ENCODE results near the gene CSMD2. TPM values are rescaled to one million over a fixed set of nuclear protein-coding genes. Genes with fewer than 3 reads are reported as not detected.
"Not testable (repeated sequence)": the region's sequence is repeated elsewhere in the genome, so short reads cannot be mapped to it uniquely, and the experiment has no call there.

Gene CSMD2
- 0.08 TPM for total RNA-seq

GRCh38 chr1:34164771-34165391, at the start of gene CSMD2:
Gene CSMD2, minus strand, starts transcription at chr1:34165230. Its CDS starts 133 bp downstream, at chr1:34165097.
- ATAC-seq: no peak

DNA sequence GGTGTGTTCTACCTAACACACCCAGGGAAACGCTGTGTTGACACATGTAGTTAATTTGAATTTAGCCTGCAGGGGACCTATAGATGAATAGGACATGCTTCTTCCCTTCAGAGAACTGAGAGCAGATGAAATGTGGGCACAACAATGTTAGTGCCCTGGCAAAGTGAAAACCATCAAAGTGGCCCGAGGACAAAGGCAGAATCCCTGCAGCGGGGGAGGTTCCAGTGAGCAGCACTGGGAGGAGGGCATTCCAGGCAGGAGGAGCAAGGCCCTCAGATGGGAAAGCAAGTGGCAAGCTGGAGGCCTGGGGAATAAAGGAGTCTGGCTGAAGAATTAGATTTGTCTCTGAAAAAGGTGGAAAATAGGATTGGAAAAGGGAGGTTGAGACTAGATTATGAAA, 48.9 kb upstream of the CSMD2 start:
- ATAC-seq: no peak

DNA sequence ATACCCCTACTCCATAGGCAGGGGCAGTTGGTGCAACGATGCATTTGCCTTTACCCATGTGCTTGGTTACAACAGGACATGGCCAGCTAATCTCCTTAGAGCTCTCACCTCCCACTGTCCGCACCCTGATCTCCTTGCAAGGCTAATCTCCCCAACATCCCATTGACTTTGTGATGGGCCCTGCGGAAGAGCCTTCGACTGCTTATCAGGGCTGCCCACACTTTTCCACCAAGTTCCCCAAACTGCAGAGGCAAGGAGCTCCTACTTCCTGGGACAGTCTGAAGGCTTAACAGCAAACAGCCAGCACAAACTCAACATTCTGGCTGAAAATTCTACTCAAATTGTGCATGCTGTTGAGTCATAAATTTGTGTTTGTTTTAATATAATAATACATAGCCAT, 47.6 kb upstream of the CSMD2 start:
- ATAC-seq: no peak

DNA sequence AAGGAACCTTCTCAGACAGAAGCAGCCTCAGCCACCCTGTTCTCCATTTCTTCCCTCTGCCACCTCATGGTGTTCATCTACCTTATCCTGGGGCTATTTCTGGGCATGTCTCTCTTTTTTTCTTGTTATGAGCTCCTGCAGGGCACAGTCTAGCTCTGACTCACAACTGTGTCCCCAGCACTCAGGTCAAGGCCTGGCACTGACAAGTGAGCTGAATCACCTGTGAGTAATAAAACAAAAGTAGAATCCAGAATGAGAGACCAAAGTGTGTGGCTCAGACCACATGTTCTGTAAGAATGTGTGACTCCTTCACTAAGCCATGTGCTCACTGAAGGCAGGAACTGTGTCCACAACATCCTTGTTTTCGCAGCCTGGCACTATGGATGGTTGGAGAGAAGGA, 34.9 kb upstream of the CSMD2 start:
- peak; percentile 89 for ATAC-seq

DNA sequence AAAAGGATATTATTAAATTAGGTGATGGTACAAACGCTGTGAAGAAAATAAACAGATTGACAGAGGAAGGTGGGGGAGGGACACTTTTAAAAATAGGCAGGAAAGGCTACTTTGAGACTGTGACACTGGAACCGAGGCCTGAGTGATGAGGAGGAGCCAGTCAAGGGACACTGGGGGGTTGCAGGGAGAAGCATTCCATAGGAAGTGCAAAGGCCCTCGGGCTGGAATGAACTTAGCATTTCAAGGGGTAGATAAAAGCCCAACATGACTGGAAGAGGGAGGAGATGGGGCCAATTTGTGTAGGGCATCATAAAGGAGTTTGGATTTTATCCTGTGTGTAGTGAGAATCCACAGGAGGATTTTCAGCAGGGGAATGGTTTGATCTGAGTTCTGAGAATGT, 27.6 kb upstream of the CSMD2 start:
- ATAC-seq: no peak

DNA sequence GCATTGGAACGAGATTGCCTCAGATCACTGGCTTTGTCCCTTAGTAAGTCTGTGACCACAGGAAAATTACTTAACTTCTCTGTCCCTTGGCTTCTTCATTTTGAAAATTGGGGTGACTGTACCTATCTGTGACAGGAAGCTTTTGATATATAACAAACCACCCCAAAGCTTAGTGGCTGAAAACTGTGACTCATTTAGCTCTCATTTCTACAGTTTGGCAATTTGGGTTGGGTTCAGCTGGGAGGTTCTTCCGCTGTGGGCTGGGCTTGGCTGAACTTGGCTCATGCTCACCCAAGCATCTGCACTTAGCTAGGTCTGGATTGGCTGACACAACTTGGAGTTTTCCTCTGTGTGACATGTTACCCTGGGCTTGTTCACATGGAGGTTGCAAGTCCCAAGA, 25.7 kb upstream of the CSMD2 start:
- no peak for ATAC-seq

DNA sequence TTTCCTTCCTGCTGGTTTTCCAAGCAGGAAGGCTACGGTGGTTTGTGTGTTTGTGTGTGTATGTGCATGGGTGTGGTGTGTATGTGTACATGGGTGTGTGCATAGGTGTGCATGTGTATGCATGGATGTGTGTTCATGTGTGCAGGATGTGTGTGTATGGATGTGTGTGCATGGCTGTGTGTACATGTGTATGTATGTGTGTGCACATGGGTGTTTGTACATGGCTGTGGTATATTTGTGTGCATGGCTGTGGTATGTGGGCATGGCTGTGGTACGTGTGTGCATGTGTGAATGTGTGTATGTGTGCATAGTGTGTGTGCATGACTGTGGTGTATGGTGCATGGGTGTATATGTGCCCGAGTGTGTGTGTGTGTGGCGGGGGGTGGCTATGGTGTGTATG, 24.0 kb upstream of the CSMD2 start:
- no peak for ATAC-seq

- no peak for ATAC-seq
Observed at GRCh38 chr1:34188418-34188817, 23.4 kb upstream of the CSMD2 start.

GRCh38 chr1:34186741-34187494, 21.9 kb upstream of the CSMD2 start:
- ATAC-seq: no peak

GRCh38 chr1:34183381-34183780, 18.4 kb upstream of the CSMD2 start:
- not testable (repeated sequence) for ATAC-seq

DNA sequence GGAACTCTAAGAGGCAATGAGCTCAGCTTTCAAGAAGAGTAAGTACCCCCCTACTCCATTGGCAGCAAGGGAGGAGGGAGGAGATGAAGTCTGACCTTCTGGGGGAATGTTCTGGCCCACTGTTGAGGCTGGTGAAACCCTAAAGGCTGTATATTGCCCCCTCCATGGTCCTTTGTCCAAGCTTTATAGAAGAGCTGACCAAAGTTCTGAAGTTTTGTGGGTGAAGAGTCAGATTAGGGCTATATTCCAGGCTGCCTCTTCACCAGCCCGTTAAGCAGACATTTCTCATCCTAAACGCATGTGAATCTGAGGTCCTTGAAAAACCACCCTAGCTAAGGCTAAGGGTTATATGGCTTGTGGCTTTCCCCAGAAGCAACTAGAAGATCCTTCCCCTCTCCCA, 13.0 kb upstream of the CSMD2 start:
- no peak for ATAC-seq

- ATAC-seq: no peak
Observed at GRCh38 chr1:34176830-34177603, 12.0 kb upstream of the CSMD2 start, which contains the start of gene C1orf94. Gene C1orf94, plus strand, starts transcription at chr1:34176907. Its CDS starts 883 bp downstream, at chr1:34177790.

GRCh38 chr1:34175744-34176143, 10.7 kb upstream of the CSMD2 start:
- ATAC-seq: no peak

DNA sequence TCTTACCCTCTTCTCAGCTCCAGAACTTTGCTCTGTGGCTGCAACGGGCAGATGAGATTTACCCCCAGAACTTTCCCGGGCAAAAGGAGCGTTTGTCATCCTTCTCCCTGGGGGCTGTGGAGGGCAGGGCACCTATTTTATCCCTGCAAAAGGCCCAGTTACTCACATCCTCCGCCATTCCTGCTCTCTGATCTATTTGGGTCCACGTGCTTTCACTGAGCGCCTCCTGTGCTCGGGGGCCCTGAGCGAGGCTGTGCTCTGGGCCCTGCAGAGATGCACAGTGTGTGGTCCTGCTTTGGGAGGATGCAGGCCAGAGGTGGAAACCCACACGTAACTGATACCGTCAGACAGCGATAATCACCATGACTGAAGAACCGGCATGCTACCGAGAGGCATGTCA, 2.4 kb upstream of the CSMD2 start:
- no peak for ATAC-seq

DNA sequence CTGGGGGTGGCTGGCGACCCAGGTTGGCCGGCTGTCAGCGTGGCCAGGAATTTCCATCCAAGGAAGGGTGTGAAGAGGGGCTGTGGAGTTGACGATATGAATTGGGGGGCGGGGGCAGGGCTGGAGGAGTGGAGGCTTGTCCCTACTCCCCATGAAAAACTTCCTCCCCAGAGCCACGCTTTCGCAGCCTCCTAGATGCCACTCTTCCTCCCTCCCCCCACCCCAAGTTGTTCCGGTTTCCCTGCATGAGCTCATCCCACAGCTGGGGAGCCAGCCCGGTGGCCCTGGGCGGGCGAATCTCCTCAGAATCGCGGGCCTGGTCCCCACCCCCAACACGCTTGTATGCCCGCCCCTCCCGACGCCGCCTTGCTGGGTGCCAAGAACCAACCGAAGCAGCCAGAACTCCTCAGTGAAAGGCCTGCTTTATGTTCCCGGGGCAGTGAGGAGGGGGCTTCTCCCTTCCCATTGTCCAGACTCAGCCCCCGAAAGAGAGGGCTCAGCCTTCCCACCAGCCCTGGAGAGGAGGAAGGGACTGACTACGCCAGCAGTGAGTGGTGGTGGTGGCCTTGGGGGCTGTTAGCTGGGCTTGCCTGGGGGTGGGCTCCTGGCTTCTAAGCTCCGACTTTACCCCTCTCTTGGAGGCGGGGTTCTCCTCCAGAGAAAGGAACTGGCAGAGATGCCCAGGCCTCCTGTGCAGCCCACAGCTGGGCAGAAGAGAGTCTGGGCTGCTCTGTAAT, 1.8 kb upstream of the CSMD2 start:
- no peak for ATAC-seq

GRCh38 chr1:34166191-34166624, 1.2 kb upstream of the CSMD2 start:
- no peak for ATAC-seq

DNA sequence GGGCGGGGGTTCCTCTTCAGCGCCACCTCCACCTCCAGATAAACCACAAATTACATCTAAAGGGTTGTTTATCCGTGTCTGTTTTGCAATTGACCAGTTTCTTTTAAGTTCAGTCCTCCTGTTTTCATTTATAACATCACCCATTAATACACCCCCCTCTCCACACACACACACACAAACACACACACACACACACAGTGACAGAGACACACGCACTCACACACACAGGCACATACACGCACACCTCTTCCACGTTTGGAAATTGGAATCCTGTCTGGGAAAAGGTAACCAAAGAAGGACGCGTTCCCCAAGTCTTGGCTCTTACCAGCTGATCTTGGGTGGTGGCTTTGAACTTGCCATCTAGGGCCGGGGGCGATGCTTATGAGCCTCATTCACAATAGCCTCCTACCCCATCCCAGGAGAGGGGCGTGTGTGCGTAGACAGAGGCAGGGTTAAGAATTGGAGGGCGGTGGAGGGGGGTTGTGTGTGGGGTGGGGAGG, 442 bp upstream of the CSMD2 start:
- no peak for ATAC-seq

GRCh38 chr1:34163792-34164731, 968 bp downstream of the CSMD2 start:
- peak; percentile 17 for ATAC-seq

GRCh38 chr1:34162852-34163766, 1.9 kb downstream of the CSMD2 start:
- peak; percentile 93 for ATAC-seq

DNA sequence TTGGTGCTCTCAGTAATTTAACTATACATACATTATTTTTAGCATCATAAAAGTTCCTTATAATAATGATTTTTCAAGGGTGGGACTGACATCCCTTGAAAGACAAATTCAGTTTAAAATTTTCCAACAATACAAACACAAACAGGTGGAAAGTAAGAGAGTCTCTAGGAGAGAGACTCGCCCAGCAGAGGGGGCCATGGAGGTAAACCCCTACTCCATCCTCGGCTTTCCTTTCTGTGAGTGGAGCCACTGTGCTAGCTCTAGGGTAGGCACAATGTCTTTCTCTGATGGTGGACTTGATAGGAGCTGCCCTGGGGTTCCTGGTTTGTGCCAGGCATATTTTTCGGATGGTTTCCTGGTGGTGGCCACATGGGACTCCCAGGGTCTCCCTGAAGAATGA, 8.3 kb downstream of the CSMD2 start:
- no peak for ATAC-seq
